GM12878 (cell line): ENCODE data around the gene PLEKHA6.

Experiments
- CBFB ChIP-seq: IDR thresholded peaks from 2 replicates; pipeline ENCODE4 v1.6.1; 2016; ENCODE audit warnings: antibody characterized with exemption, low read depth
- CTCF ChIP-seq, 3 experiments: IDR thresholded peaks in 2 of 3; conservative IDR thresholded peaks in 1 of 3; 2 replicates each; pipeline ENCODE4 v1.5.1; 2011; ENCODE audit warnings: low read depth in 3 of 3, low read length in 3 of 3, mild to moderate bottlenecking in 3 of 3, control low read depth in 2 of 3, moderate library complexity in 2 of 3, inconsistent platforms in 1 of 3, mixed read lengths in 1 of 3; ENCODE audit not compliant: control insufficient read depth in 2 of 3, insufficient read depth in 1 of 3; ENCODE audit errors: extremely low read depth in 1 of 3
- E4F1 ChIP-seq: fragments of 450-650 bp; IDR thresholded peaks from 2 replicates; pipeline ENCODE4 v1.6.1; 2018; ENCODE audit warnings: borderline replicate concordance, mild to moderate bottlenecking; ENCODE audit not compliant: partially characterized antibody
- IRF4 ChIP-seq: IDR thresholded peaks from 2 replicates; pipeline ENCODE4 v1.6.1; 2011; ENCODE audit warnings: low read depth, low read length
- PML ChIP-seq: IDR thresholded peaks from 2 replicates; pipeline ENCODE4 v1.6.1; 2012; ENCODE audit warnings: low read length, inconsistent platforms
- POLR2A ChIP-seq: IDR thresholded peaks from 2 replicates; pipeline ENCODE4 v1.6.1; 2011; ENCODE audit warnings: low read depth, mild to moderate bottlenecking, low read length
- SUZ12 ChIP-seq: fragments of 200-600 bp; sonication (generic); IDR thresholded peaks from one replicate; pipeline ENCODE4 v1.6.1; 2018; ENCODE audit warnings: antibody characterized with exemption, mild to moderate bottlenecking; ENCODE audit not compliant: unreplicated experiment
- ZNF622 ChIP-seq: fragments of 450-650 bp; IDR thresholded peaks from 2 replicates; pipeline ENCODE4 v1.6.1; 2017; ENCODE audit warnings: mild to moderate bottlenecking, inconsistent platforms
- TF ChIP-seq, protein P1 (sequence below): IDR thresholded peaks from 2 replicates; pipeline ENCODE4 v1.6.1; 2011; ENCODE audit warnings: mild to moderate bottlenecking, low read depth, low read length, moderate library complexity; ENCODE audit not compliant: insufficient replicate concordance

- TF ChIP-seq SUZ12 (no peak), POLR2A (no peak), CTCF (IDR thresholded peaks at IDR 0.05 in 2 of 3, conservative IDR thresholded peaks at IDR 0.05 in 1 of 3; ENCODE audit: control insufficient read depth in 2 of 3, extremely low read depth in 1 of 3, insufficient read depth in 1 of 3, low read depth in 3 of 3, low read length in 3 of 3) (no peak), PML (no peak), IRF4 (no peak), ZNF622 (no peak), E4F1 (no peak), CBFB (no peak)
- TF ChIP-seq, protein P1, sequence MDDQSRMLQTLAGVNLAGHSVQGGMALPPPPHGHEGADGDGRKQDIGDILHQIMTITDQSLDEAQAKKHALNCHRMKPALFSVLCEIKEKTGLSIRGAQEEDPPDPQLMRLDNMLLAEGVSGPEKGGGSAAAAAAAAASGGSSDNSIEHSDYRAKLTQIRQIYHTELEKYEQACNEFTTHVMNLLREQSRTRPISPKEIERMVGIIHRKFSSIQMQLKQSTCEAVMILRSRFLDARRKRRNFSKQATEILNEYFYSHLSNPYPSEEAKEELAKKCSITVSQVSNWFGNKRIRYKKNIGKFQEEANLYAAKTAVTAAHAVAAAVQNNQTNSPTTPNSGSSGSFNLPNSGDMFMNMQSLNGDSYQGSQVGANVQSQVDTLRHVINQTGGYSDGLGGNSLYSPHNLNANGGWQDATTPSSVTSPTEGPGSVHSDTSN: no peak
These were observed 131.5 kb downstream of the PLEKHA6 start for GRCh38 chr1:204227996-204228785.
